CD1c-positive myeloid dendritic cell (primary cell): ENCODE data around the gene KCNQ1OT1.

Experiments
- DNase-seq: peaks from one replicate; pipeline ENCODE4 v3.0.0-alpha.2; 2016; ENCODE audit errors: extremely low spot score

The KCNQ1OT1 gene

DNA sequence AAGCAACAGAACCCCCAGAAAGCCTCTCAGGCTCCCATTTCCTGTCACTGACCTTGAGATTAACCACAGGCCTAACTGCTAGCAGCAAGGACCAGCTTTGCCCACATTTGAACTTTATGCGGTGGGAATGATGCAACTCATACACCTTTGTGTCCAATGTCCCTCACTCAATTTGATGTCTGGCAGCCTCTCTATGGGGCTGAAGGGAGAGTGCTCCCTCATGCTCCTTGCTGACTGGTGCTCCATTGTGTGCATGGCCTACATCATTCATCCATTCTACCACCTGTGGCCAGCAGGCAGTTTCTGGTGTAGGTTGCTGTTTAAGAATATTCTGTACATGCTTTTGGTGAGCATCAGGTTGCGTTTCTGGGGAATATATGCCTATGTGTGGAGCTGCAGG, 31.9 kb downstream of the KCNQ1OT1 start:
- no peak for DNase-seq

DNA sequence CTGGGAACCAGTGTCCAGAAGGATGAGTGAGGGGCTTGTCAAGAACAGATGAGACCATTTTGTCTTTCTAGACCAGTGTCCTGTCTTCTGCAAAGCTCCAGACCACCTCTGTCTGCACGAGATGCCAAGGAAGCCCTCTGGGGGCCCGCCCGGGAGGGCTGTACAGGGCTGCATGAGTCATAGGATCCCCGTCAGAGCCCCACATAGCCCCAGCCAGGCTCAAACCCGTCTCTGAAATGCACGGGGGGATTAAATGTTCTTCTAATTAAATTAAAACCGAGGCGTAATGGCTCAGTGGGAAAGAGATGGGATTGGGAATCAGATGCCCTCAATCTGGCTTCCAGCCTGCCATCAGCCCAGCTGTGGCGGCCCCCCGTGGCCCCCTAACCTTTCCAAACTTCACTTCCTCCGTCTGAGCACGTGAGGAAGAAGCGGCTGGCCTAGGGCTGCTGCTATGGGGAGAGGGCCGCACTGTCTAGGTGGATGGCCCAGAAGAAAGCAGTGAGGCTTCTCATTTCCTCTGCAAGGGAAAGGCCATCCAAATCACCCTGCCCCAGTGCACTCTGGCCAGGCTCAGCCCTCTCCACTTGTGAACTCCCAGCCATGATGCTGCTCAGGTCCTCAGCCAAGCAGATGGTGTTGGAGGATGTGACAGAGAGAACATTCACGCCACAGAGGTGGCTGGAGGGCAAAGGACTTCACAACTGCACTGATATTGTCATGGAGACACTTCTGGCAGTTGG, 32.8 kb downstream of the KCNQ1OT1 start:
- DNase-seq, result no peak

DNA sequence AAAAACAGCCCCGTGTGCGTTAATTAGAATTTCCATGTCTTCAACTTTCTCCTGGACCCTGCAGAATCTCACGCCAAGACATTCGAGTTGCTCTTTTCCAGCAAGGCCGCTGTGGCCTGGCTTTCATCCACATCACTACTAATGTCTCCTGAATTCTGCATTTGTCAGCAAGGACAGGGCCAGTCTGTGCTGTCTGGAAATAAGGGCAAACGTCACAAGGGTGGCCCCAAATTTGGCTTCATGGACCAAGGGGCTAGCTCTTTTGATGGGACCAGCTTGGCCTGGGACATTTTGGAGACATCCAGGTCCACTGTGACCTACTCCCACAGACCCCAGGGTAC, 33.4 kb downstream of the KCNQ1OT1 start:
- no peak for DNase-seq

DNA sequence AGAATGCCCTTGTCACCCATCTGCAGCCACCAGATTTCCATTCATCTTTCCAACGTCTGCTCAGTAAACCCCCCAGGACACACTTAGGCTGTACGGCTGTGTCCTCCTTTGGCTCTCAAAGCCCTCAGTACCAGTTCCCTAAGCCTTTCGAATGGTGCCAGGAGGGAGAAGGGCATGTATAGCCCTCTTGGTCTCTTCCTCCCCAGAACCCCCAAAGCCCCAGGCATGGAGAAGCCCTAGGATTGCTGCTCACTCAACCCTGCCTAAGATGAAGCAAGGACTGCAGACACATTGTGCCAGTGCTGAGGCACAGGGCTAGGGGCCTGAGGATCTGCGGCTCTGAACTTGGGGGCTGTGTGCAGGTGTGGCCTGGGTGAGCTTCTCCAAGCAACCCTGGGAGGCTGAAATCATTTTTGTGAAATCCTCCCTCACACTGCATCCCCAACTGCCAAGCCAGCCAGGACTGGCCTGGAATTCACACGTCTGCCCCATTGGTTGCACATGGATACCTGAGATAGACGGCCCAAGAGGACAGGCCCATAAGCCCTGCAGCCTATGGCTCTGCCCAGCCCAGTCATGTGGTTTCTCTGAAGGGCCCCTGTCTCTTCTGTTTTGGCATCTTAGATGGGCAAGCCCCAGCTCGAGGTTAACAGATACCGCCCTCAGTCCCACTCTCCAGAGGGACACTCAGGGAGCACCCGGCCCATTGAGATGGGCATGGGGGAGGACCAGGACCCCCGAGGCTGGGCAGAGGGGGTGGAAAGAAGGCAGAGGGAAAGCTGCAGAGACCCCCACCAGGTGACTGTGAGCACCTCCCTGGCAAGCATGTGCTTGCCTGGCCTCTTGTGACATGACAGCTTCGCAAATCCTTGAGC, 34.0 kb downstream of the KCNQ1OT1 start:
- DNase-seq, result no peak

DNA sequence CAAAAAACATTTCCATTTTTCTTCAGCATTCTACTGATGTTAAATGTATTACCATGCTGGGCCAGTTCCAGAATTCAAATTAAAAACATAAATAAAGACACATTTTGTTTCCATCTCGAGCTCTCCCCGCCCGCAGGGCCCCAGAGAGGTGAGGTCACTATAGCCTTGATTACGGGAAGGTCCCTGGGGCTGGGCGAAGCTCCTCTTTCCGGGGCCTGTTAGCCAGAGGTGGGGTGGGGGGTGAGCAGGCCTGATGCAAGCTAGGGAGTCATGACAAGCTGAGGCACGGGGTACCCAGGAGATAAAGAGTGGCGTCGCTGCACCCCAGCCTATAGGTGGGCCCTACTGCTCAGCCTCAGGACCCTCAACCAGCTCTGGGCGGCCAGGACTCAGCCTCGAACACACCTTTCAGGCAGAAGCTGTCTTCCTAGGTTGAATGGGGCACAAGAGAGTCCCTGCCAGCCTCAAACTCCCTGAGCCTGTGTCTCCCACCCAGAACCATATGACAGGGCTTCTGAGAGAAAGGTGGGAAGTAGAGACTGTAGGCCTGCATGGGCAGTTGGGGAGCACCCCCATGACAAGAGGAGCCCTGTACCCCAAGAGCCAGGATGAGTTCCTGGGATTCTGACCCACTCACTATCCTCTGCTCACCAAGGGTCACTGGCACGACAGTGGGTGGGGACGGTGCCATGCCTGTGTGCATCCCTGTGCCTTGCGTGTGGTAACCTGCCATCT, 34.8 kb downstream of the KCNQ1OT1 start:
- DNase-seq, result no peak

DNA sequence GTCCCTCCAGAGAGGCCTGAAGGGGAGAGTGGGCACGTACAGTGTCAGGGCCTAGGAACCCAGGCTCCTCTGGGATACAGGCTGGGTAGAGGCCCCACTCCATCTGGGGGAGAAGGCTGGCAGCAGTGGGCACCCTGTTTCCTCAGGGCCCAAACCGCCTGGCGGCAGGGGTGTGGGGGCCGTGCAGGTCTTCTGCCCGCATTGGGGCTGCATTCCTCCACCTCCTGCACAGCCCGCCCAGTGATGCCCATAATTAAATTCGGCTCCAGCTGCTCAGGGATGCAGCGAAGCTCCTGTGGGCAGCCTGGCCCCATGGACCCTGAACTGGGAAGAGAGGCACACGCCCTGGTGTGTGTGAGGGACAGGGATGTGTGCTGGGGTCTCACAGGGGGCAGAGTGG, 35.4 kb downstream of the KCNQ1OT1 start:
- DNase-seq, result no peak

DNA sequence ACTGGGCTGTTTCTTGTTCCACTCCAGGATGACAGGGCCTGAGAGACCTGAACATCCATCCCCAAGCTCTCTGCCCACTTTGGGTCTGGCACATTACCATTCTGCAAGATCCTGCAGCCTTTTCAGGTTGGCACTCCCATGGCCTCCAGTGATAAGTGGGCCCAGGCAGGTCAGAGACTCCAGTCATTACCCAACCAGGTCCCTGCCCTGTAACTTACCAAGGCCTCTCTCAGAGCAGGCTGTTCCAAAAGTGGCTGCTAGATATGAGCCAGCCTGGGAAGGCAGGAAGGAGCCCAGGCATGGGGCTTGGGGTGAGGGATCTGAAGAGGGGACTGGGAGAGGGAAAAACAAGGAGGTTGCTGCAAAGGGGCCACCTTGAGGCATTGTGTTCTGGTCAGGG, 35.9 kb downstream of the KCNQ1OT1 start:
- DNase-seq, result no peak

DNA sequence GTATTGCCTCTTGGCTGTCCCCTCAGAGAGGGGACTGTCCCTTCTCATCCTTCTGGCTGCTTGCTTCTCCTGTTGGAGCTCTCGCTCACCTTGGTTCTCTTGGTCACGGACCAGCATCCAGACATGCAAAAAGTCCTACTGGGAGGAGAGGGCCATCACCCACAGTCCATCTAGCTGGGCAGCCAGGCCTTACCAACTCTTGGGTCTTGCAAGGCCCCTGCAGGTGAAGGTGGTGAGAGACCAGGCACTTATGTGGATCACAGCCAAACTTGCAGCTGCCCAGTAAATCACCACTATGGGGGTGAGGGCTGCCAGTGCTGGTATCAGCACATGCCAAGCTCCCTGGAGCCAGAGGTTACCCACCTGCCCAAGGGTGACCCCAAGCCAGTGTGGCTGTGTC, 36.3 kb downstream of the KCNQ1OT1 start:
- no peak for DNase-seq

DNA sequence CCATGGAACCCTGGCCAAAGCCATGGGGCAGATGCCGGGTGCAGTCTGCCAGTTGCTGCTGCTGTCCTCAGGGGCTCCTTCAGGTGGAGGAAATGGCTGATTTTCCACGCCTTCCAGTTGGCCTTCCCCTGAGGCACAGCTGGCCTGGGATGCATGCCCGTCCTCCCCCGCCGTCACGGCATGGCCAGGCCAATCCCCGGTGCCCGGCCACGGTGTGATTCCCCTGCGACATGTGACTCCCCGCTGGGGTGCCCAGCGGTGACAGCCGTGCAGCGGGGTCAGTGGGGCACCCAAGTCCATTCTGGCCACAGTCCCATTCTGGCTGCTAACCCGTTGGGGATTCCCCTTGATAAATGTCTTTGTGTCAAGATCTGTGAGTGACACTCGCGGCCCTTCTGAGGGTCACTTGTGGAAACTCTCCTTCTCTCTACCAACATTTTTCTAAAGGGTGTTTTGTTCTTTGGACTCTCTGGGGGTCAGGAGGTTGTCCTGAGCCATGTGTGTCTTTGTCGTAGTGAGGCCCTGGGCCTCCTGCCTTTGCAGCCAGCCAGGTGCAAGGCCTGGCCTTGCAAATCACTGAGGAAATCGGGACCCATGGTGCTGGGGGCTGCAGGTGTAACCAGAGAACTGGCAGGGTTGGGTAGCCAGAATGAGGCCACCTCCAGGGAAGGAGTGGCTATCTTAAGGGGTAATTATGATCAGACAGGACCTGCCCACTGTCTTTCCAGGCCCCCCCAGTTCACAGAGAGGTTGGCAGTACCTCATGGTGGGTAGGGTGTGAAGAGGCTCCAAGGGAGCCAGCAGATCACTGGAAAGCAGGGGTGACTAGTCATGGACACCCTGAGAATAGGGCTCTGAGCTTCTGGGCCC, 37.1 kb downstream of the KCNQ1OT1 start:
- DNase-seq, result no peak

DNA sequence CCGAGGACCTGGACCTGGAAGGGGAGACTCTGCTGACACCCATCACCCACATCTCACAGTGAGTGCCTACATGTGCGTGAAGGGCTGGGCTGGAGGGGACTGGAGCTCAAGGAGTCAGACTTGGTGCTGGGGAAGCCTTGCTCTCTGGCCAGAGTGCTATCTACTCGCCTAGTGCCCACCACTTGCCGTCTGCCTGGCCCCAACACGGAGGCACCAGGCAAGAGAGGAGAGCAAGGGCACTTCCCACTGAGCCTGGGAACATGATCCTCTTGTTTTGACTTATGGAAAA, 37.8 kb downstream of the KCNQ1OT1 start:
- DNase-seq, result no peak

DNA sequence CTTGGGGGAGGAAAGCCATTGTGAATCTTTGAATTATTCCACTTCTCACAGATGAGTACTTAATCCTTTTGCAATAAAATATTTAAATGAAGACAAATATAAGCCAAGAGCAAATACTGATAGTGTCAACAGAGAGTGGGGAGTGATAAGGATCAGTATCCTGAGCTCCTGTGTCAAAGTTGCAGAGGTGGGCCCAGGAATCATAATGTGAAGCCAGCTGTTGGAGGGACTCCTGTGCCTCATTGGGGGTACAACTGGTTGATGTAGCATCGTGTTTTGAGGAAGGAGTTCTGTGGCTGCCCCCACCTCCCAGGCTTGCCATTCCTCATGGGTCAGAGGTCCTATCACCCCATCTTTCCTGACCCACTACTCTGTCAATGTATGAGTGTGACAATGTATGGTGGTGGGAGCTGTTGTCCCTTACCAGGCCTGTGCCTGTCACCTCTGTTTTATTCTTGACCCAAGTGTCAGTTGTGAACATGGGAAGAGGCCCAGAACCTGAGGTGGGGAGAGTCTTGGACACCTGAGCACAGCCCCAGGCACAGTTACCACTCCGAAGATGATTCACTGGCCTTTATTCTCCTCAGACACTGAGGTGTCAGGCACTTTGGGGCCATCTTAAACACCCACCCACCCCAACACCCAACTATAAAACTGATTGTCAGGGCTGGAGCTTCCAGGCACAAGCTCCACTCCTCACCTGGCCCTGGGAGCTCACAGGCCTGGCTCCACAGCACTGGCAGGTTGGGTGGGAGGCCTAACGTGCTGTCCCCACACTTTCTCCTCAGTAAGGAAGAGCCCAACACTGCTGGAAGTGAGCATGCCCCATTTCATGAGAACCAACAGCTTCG, 38.4 kb downstream of the KCNQ1OT1 start:
- no peak for DNase-seq

DNA sequence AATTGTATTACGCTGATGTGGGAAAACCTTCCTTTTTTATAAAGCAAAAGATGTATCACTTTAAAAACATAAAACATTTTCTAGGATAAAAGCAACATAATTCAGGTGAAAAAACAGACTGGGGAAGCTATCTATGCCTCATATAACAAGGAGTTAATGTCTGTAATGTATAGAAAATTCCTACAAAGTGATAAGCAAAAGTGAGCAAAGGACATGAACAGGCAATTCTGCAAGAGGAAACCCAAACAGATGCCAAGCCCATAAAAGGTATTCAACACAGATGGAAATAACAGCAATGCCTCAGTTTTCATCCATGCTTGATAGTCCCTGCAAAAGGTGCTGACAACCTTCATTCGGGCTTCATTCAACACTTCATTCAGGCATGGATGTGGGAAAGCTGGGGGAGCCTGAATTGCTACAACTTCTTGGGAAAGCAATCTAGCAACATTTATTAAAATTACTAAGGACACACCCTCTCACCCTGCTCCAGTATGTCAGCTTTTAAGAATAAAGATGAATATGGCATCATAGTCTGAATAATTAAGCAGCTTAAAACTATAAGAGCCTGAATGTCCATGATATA, 39.3 kb downstream of the KCNQ1OT1 start:
- no peak for DNase-seq

DNA sequence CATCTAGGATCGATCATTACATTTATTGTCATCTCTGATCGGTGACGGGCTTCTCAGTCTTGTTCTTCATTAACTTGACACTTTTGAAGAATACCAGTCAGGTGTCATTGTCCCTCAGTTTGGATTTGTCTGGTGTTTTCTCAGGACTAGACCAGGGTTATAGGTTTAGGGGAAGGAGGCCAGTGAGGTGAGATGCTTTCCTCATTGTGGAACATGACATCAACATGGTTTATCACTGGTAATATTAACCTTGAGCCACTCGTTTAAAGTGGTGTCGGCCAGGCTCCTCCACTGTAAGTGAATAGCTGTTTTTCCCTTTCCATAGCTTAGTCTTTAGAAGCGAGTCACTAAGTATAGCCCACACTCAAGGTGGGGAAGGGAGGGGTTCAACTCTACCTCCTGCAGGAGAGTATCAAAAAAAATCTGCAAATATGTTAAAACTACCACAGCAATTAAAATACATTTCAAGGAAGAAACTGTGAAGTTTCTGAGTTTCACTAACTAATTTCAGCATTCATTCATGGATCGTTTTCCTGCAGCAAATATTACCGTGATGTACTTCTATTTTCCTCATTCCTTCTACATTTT, 42.0 kb downstream of the KCNQ1OT1 start:
- DNase-seq, result no peak

DNA sequence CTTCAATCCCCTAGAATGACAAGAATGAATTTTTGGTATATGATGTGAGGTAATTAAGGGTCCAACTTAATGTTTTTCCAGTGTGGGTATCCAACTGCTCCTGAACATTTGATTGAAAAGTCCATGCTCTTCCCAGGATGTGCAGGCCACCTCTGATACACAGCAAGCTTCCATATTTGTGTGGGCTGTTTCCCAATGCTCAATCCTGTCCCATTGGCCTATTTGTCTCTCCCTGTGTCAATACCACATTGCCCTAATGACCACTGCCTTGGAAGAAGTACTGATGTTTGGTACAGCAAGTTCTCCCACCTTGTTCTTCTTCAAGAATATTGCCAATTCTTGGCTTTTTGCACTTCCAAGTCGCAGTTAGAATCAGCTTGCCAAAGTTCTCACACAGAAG, 42.9 kb downstream of the KCNQ1OT1 start:
- no peak for DNase-seq

DNA sequence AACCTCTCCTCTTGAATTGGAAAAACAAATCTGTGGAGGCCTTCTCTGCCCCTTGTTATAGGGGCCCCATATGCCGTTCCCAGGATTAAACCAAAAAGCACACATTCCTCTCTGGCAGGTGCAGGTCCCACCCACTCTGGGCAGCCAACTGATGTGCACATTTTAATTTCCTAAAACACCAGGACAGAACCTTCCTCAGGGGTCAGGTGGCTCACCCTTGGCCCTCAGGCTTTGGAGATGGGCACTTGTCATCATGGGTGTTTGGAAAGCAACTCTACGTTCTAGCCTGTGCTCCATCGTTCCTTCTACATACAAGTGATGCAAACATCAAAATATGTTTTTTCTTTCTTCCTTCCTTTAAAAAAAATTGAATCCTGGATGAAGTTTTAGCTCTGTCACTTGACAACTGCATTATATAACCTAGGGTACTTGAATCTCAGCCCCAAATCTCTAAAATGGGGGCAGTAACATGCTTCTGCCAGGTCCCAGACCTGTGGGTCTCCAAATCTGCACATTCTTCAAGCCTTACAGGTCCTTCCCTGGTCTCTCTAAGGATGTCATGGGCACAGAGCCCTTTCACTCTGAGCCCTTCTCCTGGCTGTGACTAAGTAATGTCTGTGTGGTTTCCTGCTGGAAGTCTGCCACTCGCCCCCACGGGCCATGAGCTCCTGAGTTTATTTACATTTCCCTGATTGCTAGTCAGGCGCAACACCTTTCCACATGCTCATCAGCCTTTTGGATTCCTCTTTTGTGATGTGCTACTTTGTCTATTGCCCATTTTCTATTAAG, 43.8 kb downstream of the KCNQ1OT1 start:
- DNase-seq, result no peak

DNA sequence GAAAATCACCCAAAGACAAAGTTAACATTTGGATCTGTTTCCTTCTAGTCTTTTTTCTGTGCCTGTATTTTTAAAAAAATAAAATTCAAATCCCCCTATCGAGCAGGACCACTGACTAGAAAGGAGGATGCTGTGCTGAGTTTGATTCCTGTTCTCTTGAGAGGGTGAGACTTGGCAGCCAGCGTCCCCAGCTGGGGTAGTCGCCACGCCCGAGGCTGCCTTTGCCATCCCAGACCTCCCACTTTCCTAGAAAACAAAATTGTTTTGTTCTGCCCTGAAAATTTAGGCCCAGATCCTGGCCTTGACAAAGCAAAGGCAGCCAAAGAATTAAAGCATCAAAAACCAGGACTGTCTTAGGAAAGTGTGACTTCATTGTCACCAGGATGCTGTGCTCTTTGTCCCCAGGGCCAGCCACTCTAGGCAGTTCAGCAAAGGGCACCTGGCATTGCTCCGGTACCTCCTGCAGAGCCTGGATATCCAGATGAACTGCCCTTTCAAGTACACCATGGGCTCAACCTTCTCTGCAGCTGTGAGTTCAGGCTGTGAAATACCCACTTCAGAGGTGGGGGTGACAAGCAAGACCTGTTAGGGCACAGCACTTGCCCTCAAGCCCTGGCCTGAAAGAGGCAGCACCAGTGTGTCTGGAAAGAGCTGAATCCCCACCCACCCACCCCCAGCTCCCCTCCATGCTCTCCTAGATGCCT, 44.6 kb downstream of the KCNQ1OT1 start:
- DNase-seq, result no peak

DNA sequence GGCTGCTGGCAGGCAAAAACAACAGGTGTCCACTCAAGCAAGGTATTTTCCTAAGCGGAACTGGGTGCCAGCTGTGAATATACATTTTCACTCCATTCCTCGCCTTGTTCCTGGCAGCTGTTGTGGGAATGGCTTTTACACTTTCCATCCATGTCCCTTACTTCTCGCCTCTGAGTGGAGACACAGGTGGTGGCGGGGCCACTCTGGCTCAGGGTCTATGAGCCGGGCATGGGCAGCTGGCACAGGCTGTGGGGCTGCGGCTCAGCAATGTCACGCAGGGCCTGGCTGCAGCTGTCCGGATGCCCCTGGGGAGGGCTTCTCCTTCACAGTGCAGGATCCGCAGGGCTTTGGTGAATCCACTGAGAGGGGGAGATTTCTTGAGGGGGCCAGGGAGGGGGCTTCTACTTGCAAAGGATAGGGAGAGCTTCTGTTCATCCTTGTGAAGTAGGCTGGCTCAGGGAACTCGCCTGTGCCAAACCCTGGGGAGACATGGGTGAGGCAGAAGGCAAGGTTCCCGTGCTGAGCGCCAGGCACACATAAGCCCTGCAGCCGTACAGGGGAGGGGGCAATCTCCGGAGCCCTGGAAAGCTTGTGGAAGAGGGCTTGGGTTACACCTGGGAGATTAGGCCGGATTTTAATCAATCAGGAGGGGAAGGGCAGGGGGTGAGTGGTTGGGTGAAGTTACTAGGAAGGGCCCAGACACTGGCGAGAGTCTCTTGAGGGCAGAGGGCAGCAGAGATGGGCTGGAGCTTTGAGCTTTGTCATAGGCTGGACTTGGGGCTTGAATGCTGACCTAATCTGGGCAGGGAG, 45.7 kb downstream of the KCNQ1OT1 start:
- DNase-seq, result no peak

DNA sequence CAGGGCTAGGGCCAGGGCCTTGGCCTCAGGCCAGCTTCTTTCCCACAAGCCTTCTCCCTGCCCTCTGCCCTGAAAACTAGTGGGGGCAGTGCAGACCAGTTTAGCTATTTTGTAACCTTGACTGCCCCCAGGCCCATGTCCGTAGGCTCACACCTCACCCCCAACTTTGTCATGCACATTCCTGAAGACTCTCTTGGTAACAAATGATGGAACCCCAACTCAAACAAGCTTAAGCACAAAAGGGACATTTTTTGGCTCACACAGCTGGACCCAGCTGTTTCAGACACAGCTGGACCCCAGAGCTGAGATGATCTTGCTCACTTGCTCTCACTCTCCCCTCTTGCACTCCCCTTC, 46.6 kb downstream of the KCNQ1OT1 start:
- no peak for DNase-seq
